ENCODE data around the gene SOS1.
"Not testable (repeated sequence)": the region's sequence is repeated elsewhere in the genome, so short reads cannot be mapped to it uniquely, and the experiment has no call there.

The SOS1 gene

DNA sequence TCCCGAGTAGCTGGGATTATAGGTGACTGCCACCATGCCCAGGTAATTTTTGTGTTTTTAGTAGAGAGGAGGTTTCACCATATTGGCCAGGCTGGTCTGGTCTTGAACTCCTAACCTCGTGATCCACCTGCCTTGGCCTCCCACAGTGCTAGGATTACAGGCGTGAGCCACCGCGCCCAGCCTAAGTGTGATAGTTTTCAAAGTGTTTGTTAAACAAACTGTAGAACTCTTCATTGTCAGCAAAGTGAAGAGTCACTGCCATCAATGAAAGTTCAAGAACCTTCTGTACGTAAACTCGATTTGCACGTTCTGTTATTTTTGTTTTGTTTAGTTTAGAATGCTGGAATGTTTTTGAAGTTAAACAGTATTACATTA, 18.0 kb upstream of the SOS1 start:
- ATAC-seq: no peak
- DNase-seq: no peak

DNA sequence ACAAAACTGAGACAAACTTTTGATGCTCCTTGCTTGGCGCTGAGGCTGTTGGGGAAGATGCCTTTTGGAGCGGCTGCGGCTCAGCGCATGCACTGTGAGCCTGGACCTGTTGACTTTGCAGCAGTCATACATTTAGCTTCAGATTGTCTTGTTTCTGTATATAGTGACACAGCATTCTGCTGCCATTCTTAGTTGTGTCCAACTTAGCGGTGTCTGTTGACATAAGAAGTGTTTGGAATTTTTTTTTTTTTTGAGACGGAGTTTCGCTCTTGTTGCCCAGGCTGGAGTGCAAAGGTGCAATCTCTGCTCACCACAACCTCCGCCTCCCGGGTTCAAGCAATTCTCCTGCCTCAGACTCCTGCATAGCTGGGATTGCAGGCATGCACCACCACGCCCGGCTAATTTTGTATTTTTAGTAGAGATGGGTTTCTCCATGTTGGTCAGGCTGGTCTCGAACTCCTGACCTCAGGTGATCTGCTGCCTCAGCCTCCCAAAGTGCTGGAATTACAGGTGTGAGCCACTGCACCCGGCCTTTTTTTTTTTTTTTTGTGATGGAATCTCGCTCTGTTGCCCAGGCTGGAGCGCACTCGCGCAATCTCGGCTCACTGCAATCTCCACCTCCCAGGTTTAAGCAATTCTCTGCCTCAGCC, 17.5 kb upstream of the SOS1 start:
- ATAC-seq: not testable (repeated sequence)

DNA sequence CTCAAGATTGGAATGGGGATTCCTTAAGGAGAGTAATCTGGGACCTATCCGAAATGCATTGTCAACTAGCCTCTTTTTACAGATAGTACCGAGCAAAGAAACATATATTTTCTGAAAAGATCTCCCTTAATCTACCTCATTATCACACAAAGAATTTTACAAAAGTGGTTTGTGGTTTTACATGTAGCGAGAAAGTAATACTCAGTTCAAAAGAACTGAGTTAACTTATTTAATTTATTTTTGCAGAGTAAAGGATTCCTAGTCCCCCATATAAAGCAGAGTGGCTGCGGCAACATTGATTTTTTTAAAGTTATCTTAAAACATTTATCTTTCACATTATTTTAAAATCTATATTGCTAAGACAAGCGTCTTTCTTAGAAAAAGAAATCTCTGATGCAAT, 15.9 kb upstream of the SOS1 start:
- DNase-seq (no peak), ATAC-seq (peak; percentile 30)

More for the DNA sequence above, 17.5 kb upstream of the SOS1 start:
- not testable (repeated sequence) for DNase-seq

DNA sequence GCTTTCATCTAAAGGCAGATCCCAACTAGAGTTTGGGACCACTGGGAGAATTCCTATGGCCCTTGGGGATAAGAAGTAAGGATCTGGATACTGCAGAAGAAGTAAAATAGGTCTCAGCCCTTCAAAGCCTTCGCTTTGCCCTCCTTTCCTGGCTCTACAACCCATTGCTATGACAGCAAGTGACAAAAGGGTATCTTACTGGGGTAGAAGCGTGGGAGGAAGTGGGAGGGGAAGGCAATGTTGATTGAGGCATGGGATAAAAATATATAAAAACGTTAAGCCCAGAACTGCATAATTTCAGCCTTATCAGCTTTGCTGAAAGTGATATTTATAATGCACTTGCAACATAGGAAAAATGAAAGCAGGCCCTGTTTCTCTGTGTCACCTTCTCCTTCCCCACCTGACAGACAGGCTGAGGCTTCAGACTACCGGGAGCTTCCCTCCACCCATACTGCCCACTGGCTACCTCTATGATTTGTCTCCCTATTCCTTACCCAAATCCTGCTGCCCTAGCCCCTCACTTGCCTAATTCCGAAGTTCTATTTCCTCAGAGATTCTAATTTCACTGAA, 14.9 kb upstream of the SOS1 start:
- DNase-seq: no peak

DNA sequence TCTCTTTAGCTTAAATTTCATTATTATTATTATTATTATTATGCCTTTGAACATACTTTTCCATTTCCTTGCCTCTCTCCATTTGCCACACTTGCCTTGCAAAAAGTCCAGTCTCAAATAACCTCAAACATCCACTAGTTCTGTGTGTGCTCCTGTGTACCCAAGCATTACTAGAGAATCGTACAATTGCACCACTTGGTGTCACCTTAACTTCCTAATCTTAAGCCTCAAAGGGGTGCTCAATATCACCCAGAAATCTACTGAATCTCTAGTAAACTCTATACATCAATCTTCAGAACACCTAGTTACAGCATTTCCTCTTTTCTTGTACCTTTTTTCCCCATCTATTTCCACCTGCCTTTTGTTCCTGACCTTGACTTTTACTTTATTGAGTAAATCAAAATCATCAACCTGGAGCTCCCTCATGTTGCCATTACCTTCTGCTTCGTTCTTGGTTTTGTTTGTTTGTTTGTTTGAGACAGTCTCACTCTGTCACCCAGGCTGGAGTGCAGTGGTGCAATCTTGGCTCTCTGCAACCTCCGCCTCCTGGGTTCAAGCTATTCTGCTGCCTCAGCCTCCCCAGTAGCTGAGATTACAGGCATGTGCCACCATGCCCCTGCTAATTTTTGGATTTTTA, 12.5 kb upstream of the SOS1 start:
- DNase-seq (no peak), ATAC-seq (no peak)

More for the DNA sequence above, 14.9 kb upstream of the SOS1 start:
- ATAC-seq: peak; percentile 32

DNA sequence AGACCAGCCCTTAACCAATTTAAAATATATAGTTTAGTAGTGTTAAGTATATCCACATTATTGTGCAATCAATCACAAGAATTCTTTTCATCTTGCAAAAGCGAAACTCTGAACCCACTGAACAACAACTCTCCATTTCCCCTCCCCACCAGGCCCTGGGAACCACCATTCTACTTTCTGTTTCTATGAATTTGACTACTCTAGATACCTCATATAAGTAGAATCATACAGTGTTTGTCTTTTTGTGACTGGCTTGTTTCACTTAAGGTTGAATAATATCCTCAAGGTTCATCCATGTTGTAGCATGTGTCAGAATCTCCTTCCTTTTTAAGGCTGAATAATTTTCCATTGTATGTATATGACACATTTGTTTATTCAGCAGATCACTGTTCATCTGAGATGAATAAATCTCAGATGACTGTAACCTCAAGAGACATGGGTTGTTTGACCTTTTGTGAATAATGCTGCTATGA, 8.1 kb upstream of the SOS1 start:
- DNase-seq (peak; percentile 62), ATAC-seq (peak; percentile 70)

DNA sequence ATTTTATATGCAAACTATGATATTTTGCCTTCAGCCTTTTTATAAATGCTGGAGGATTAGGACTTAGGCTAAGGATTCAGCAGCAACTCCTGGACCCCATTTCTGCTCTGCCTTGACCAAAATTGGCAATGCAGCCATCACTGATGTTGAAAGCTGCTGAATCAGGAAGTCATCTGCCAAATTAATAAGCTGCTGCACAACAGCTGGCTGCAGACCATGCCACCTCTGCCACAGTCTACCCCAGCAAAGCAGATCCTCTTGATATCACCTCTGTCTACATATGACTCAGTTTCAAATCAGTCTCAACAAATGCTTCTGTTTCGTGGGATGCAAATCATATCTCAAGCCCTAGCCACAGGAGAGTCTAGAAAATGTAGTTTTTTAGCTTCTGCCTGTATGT, 7.1 kb upstream of the SOS1 start:
- ATAC-seq (peak; percentile 47), DNase-seq (peak; percentile 54)

DNA sequence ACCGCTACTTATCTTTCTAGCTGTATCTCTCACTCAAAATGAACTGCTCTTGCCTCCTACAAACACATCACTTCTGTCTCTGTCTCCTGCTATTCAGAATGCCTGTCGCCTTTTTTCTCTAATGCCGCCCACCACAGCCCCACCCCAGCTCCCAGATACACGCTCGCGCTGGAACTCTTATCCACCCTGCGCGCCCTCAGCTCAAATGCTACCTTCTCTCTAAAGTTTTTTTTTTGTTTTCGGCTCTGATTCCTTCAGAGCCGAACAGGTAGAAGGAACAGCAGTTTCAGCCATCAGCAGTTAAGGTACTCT, 3.9 kb upstream of the SOS1 start:
- DNase-seq (peak; percentile 40), ATAC-seq (no peak)

DNA sequence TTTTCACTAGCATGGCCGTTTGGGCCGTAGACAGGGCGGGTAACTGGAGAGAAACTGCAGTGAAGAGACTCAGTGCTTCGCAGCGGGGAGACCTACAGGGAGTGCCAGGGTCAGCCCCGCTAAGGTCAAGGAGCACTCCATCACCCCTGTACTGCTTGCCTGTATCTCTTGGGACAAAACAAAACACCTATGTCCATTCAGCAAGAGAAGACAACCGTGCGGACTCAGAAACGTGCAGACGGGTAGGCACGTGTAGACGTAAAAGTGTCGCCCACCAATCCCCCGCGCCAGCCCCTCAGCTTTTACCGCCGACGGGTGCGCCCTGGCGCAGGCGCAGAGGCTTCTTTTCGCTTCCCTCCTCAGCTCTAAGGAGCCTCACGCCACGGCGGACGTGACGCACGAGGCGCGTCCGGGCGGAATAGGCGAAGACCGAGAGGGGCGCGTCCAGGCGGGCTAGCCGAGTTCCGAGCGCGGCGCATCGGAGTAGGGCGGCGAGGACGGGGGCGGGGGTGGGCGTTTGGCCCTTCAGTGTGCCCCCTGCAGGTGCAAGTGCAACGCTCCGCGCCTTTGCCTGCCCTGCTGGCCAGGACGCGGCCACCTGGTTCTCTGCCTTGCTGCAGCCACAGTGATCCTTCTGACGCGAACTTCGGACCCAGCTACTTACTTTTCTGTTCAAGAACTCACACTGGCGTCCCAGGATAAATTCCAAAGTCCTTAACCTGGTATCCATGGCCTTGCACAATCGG, 3.3 kb upstream of the SOS1 start:
- peak; percentile 72 for ATAC-seq
- peak; percentile 97 for DNase-seq

DNA sequence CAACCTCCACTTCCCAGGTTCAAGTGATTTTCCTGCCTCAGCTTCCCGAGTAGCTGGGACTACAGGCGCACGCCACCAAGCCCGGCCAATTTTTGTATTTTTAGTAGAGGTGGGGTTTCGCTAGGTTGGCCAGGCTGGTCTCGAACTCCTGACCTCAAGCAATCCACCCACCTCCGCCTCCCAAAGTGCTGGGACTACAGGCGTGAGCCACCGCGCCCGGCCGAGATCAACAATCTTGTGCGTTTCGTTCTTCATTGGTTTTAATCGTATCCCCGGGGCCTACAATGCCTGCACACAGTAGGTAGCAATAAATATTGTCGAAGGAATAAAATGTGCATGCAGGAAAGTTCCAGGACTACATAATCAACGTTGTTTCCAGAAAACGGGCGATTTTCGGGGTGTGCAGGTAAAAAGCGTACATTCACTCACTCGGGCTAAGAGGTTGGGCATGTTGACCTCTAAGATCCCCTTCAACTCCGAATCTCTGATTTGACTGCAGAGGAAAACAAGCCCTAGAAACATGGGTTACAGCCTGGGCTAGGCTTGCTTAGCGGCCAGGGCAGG, 2.7 kb upstream of the SOS1 start:
- no peak for ATAC-seq
- DNase-seq: no peak

DNA sequence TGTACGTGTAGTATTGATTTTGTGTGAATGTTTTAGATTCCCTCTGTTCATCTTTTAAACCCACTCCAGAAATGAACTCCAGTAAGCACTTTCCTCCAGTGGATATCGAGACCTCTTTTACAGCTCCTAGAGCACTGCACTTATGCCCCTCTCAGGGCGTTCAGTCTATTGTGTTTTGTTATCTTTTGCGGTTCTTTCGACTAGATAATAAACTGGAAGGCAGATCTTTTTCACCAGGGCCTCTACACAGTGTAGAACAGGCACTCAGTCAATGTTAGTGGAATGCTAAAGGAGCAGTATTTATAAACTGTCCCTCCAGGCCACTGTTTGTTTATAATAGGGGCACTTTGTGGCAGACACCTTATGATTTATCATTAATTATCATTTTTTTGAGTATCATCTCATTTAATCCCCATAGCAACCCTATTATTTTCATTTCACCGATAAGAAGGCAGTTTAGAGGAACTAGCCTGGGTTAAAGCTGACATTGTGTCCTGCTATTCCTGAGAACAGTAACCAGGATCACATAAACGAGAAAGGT, 742 bp upstream of the SOS1 start:
- ATAC-seq (no peak), DNase-seq (no peak)

DNA sequence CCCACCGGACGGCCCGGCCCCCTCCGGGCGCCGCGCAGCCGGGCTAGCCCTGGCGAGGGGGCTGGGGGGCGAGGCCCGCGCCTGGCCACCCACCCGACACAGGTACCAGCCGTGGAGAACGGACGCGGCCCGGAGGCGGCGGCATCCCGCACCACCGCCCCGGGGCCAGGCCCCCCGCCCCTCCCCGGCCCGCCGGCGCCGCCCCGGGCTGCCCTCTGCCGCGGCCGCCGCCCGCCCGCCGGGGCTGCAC, 405 bp downstream of the SOS1 start:
- ATAC-seq: peak; percentile 17
- no peak for DNase-seq

DNA sequence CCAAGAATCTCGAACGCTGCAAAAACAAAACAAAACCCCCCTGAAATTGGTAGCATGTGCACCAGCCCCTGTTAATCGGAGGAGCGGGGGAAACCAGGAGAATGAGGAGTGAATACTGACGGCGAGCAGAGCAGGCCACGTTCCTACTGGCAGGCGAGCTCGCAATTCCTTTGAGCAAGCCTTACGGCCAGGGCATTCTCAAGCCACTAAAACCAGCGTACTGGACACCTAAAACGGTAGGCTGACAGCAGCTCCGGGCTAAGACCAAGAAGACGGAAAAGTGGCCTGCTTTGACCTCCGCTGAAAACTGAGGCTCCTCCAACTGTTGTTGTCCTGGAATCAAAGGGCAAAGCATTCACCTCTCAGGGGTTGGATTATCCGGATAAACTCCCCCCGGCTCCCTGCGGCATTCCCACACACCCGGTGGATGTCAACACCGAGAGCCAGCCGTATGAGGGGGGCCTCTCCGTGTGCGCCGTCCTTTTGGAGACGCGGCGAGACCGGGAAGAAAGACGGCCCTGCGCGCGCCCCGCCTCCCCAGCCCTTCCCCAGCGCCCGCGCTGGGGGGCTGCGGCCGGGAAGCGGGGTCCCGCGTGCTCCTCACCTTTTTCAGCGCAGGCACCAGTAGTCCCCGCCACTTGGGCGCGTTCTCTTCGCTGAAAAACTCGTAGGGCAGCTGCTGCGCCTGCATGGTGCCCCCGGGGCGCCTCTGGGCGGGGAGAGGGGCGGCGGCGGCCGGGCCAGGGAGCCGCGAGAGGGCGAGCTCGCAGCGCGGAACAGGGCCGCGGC, 925 bp downstream of the SOS1 start:
- peak; percentile 72 for DNase-seq
- peak; percentile 48 for ATAC-seq

DNA sequence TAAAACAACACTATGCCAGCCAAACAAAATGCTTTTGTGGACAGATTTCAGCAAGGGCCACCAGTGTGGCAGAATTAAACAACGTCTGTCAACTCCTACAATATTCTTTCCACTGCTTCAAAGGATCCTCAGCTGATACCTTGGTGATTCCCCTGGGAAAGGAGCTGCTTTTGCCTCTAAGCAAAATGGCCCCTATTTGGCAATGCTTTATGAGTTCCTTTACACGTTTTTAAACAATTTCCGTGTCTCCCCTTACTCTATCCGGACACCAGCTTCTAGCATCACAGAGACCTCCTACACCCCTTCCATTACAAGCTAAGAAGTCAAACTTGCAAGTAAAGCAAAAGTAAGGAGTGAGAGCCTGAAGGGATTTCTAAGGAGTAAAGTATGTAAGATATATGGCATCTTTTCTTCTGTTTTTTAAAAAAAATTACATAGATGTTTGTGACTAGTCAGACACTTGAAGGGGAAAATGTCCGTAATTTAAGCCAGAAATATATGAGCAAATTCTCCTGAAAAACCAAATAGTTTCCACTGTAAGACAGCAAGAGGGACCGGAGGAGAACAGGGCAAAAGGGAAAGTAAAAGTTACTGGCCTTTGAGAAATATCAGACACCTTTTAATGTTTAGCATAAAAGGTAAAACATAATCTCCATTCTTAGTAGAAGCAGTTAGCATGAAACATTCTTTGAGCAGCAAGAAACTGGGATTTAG, 1.9 kb downstream of the SOS1 start:
- no peak for ATAC-seq
- no peak for DNase-seq

DNA sequence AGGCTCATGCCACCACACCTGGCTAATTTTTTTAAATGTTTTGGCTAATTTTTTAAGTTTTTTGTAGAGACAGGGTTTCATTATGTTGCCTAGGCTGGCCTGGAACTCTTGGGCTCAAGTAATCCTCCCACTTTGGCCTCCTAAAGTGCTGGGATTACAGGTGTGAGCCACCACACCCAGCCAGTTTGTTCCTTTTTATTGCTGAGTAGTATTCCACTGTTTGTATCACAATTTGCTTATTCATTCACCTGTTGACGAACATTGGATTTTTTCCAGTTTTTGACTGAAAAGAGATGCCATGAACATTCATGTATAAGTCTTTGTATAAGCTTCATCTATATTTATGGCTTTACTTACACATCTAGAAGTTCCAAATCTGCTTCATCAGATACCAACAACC, 5.3 kb downstream of the SOS1 start:
- ATAC-seq (no peak), DNase-seq (no peak)

DNA sequence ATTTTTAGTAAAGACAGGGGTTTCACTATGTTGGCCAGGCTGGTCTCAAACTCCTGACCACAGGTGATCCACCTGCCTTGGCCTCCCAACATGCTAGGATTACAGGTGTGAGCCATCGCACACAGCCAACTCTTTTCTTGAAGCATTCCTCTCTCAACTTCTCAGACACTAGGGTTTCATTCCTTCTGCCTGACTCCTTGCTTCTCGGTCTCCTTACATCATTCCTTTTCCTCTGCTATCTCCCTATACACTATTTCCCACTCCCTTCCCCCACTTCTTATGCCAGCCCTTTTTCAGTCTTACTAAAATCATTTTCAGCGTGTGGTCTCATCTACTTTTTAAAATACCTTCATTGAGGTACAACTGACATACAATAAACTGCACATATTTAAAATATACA, 6.1 kb downstream of the SOS1 start:
- ATAC-seq (no peak), DNase-seq (no peak)

DNA sequence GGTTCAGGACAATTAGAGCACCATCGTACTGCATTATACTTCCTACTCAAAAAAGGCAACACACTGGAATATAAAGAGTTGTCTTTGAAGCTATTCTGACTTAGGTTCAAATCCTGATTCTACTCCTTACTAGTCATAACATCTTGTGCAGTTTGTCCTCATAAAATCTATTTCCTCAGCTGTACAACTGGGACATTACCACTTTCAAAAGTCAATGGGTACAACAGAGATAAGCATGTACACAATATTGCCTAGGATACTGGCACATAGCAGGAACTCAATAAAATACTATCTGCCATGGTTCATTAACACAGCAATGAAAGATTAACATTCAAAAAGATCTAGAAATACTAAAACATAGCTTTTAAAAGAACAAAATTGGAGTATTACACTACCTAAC, 11.3 kb downstream of the SOS1 start:
- no peak for ATAC-seq
- no peak for DNase-seq

DNA sequence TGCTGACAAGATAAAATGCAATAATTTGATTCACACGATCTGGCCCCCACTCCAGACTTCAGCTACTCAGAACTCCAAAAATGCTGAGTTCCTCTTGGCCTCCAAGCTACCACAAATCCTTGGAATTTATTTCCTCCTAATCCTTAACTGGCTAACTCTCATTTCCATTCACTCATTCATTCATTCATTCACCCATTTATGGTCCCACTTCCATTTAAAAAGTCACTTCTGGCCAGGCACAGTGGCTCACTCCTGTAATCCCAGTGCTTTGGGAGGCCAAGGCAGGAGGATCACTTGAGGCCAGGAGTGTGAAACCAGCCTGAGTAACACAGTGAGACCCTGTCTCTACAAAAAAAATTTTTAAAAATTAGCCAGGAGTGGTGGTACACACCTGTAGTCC, 12.5 kb downstream of the SOS1 start:
- ATAC-seq: no peak
- no peak for DNase-seq

DNA sequence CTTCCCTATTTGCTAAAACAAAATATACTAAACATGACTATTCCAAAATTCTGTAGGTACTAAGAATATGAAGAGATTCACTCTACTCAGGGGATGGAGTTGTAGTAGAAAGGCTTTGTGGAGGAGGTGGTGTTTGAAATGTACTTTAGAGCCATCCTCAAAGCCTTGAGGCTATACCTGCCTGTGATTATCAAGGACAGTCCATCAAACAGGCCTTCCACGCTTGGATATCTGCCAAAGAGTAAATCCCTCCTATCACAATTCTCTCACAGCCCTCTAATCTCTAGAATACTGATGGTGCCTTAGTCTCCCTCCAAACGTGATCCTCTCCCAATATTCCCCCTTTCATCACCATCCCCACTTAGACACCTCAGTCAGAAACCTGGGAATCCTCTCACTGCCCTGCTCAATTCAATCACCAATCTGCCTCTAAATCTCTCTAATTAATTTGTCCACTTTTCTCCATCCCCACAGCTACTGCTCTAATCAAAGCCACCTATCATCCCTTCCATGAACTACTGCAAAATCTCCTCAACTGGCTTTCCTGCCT, 13.1 kb downstream of the SOS1 start:
- no peak for DNase-seq
- no peak for ATAC-seq

DNA sequence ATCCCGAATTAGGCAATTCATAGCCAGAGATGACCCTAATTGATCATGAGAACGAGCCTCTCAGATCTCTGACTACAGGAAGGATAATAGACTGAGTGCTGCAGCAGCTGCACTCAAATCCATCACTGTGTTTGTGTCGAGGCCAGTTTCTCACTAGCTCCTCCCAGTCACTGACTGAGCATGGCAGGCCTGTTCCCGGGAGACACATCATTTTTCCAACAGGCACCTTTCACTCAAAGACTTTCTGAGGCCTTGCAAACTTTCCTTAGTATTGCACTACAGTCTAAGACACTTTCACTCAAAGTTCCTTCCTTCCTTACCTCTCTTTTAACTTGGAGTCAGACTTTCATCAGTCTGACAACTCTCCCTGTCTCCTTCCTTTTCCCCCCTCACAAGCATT, 13.7 kb downstream of the SOS1 start:
- DNase-seq (no peak), ATAC-seq (no peak)

Measured in stimulated activated naive CD8-positive, alpha-beta T cell treated with anti-CD3 and anti-CD28 coated beads, Interleukin-15, Interleukin-2, amounts not matched to agents 100 U/mL and 50 U/mL, for 24 hours (primary cell).